H1 (cell line): Measurements from ENCODE around the gene PSG1. TPM values are rescaled to one million over a fixed set of nuclear protein-coding genes. Genes with fewer than 3 reads are reported as not detected.
"Not testable (repeated sequence)": the region's sequence is repeated elsewhere in the genome, so short reads cannot be mapped to it uniquely, and the experiment has no call there.

Experiments used
- CTCF ChIA-PET: fragments of 300-600 bp; sonication (Branson Sonifier 250); formaldehyde crosslinking; loops from one replicate; lab custom pipeline; 2021; ENCODE audit not compliant: partially characterized antibody; lab: Charles Lee
- POLR2A ChIA-PET: fragments of 300-600 bp; sonication (Branson Sonifier 250); formaldehyde crosslinking; loops from one replicate; lab custom pipeline; 2021; ENCODE audit warnings: inconsistent platforms; ENCODE audit not compliant: partially characterized antibody; lab: Charles Lee
- DNase-seq, 2 experiments: peaks; one replicate each; pipeline versions ENCODE4 v3.0.0 to v3.0.0-alpha.2; 2010 to 2022; ENCODE audit warnings: low spot score in 2 of 2, low read depth in 1 of 2, mixed read lengths in 1 of 2
- FAIRE-seq: peaks from 2 replicates; lab custom pipeline; 2011; peaks lifted over from hg19 to GRCh38; lab: Jason Lieb, UNC
- H2AFZ ChIP-seq: 2 replicates; pipeline ENCODE4 v1.8.1; 2012; ENCODE audit warnings: low read length, inconsistent platforms
- H2AK5ac ChIP-seq: 2 replicates; pipeline ENCODE4 v1.6.1; 2013; ENCODE audit warnings: low read depth, low read length
- H2BK120ac ChIP-seq: replicated peaks from 2 replicates; pipeline ENCODE3; 2013; ENCODE audit warnings: low read depth, low read length, inconsistent platforms
- H2BK12ac ChIP-seq: 2 replicates; pipeline ENCODE4 v1.6.1; 2013; ENCODE audit warnings: low read depth, low read length
- H2BK15ac ChIP-seq: 2 replicates; pipeline ENCODE4 v1.6.1; 2013; ENCODE audit warnings: low read length
- H2BK20ac ChIP-seq: 2 replicates; pipeline ENCODE4 v1.6.1; 2013; ENCODE audit warnings: low read length
- H2BK5ac ChIP-seq: 2 replicates; pipeline ENCODE4 v1.6.1; 2013; ENCODE audit warnings: low read depth, low read length
- H3K14ac ChIP-seq: 2 replicates; pipeline ENCODE4 v1.6.1; 2013; ENCODE audit warnings: inconsistent platforms; ENCODE audit not compliant: insufficient read length
- H3K18ac ChIP-seq: 2 replicates; pipeline ENCODE4 v1.6.1; 2013; ENCODE audit warnings: low read length; ENCODE audit errors: extremely low read depth
- H3K23ac ChIP-seq: 2 replicates; pipeline ENCODE4 v1.6.1; 2013; ENCODE audit warnings: inconsistent platforms; ENCODE audit not compliant: insufficient read length
- H3K23me2 ChIP-seq: 2 replicates; pipeline ENCODE4 v1.6.1; 2013; ENCODE audit warnings: low read depth, low read length
- H3K27ac ChIP-seq: 2 replicates; pipeline ENCODE4 v1.6.1; 2011; ENCODE audit warnings: low read depth, low read length, inconsistent platforms
- H3K27me3 ChIP-seq, 4 experiments: replicated peaks in 1 of 4; 1 replicate in 1 of 4; 2 replicates in 3 of 4; pipeline versions ENCODE4 v1.6.1 to v1.8.1; 2011 to 2013; ENCODE audit warnings: low read length in 3 of 4, mild to moderate bottlenecking in 3 of 4, inconsistent platforms in 2 of 4, mixed read lengths in 2 of 4, moderate library complexity in 1 of 4; ENCODE audit not compliant: control insufficient read depth in 3 of 4, insufficient read depth in 3 of 4; ENCODE audit errors: extremely low read depth in 1 of 4
- H3K36me3 ChIP-seq, 4 experiments: 2 replicates each; pipeline versions ENCODE4 v1.6.1 to v1.8.1; 2011 to 2013; ENCODE audit warnings: mild to moderate bottlenecking in 4 of 4, low read length in 3 of 4, moderate library complexity in 2 of 4, control low read depth in 1 of 4, inconsistent platforms in 1 of 4; ENCODE audit not compliant: insufficient read depth in 4 of 4, control insufficient read depth in 2 of 4
- H3K4ac ChIP-seq: replicated peaks from 2 replicates; pipeline ENCODE3; 2013; ENCODE audit warnings: low read length, low read depth, mixed read lengths, inconsistent platforms; ENCODE audit not compliant: insufficient read length
- H3K4me1 ChIP-seq, 4 experiments: replicated peaks in 1 of 4; 1 replicate in 1 of 4; 2 replicates in 3 of 4; pipeline versions ENCODE4 v1.6.1 to v1.8.1; 2011 to 2013; ENCODE audit warnings: low read length in 3 of 4, inconsistent platforms in 2 of 4, mixed read lengths in 1 of 4; ENCODE audit not compliant: insufficient read depth in 4 of 4, control insufficient read depth in 3 of 4
- H3K4me2 ChIP-seq, 2 experiments: 2 replicates each; pipeline versions ENCODE4 v1.6.1 to v1.8.1; 2011 to 2013; ENCODE audit warnings: low read depth in 2 of 2, low read length in 2 of 2, control low read depth in 1 of 2, inconsistent platforms in 1 of 2, mild to moderate bottlenecking in 1 of 2; ENCODE audit not compliant: insufficient read depth in 1 of 2
- H3K4me3 ChIP-seq, 4 experiments: fragments of 200-600, 300-600 bp in 1 of 4; sonication (generic), shearing (Covaris generic), sonication (Bioruptor Twin) in 1 of 4; 2 replicates each; pipeline versions ENCODE4 v1.5.1 to v1.8.1; 2011 to 2016; ENCODE audit warnings: low read length in 4 of 4, low read depth in 3 of 4, control low read depth in 2 of 4, inconsistent platforms in 2 of 4, mild to moderate bottlenecking in 2 of 4, mixed read lengths in 1 of 4, moderate library complexity in 1 of 4; ENCODE audit not compliant: insufficient read depth in 2 of 4; ENCODE audit errors: extremely low read depth in 1 of 4
- H3K56ac ChIP-seq: replicated peaks from 2 replicates; pipeline ENCODE3; 2013; ENCODE audit warnings: low read depth, mild to moderate bottlenecking, mixed read lengths, low read length, inconsistent platforms; ENCODE audit not compliant: insufficient read length
- H3K79me1 ChIP-seq: 2 replicates; pipeline ENCODE4 v1.6.1; 2013; ENCODE audit warnings: low read depth, low read length, control low read depth
- H3K79me2 ChIP-seq, 2 experiments: 2 replicates each; pipeline versions ENCODE4 v1.6.1 to v1.8.1; 2012 to 2013; ENCODE audit warnings: low read length in 2 of 2, mild to moderate bottlenecking in 2 of 2, inconsistent platforms in 1 of 2; ENCODE audit not compliant: insufficient read depth in 2 of 2, control insufficient read depth in 1 of 2
- H3K9ac ChIP-seq, 4 experiments: replicated peaks in 1 of 4; 1 replicate in 1 of 4; 2 replicates in 3 of 4; pipeline versions ENCODE4 v1.6.1 to v1.8.1; 2011 to 2013; ENCODE audit warnings: low read depth in 3 of 4, low read length in 3 of 4, control low read depth in 2 of 4, mild to moderate bottlenecking in 2 of 4, moderate library complexity in 2 of 4, inconsistent platforms in 1 of 4; ENCODE audit errors: extremely low read depth in 1 of 4
- H3K9me3 ChIP-seq, 2 experiments: 2 replicates each; pipeline versions ENCODE4 v1.6.1 to v1.8.1; 2012 to 2013; ENCODE audit warnings: mild to moderate bottlenecking in 2 of 2, moderate library complexity in 2 of 2, control low read depth in 1 of 2, inconsistent platforms in 1 of 2, low read depth in 1 of 2, low read length in 1 of 2, mixed read lengths in 1 of 2; ENCODE audit not compliant: insufficient read depth in 2 of 2
- H4K20me1 ChIP-seq, 2 experiments: replicated peaks in 1 of 2; 2 replicates each; pipeline versions ENCODE3 to v1.8.1; 2011 to 2013; ENCODE audit warnings: inconsistent platforms in 2 of 2, low read length in 2 of 2, mild to moderate bottlenecking in 1 of 2; ENCODE audit not compliant: insufficient read depth in 2 of 2, control insufficient read depth in 1 of 2
- H4K5ac ChIP-seq: 2 replicates; pipeline ENCODE4 v1.6.1; 2013; ENCODE audit warnings: low read length, low read depth, mixed read lengths, inconsistent platforms; ENCODE audit not compliant: insufficient read length
- H4K8ac ChIP-seq: 2 replicates; pipeline ENCODE4 v1.8.0; 2013; ENCODE audit warnings: mild to moderate bottlenecking, moderate library complexity, low read length, inconsistent platforms; ENCODE audit not compliant: insufficient read depth; ENCODE audit errors: extremely low read depth
- H4K91ac ChIP-seq: replicated peaks from 2 replicates; pipeline ENCODE3; 2013; ENCODE audit warnings: low read length, mixed read lengths, inconsistent platforms; ENCODE audit not compliant: insufficient read length
- RAD21 ChIP-seq, 2 experiments: IDR thresholded peaks in 1 of 2; conservative IDR thresholded peaks in 1 of 2; 2 replicates each; pipeline ENCODE4 v1.6.1; 2011; ENCODE audit warnings: low read depth in 2 of 2, low read length in 2 of 2, improper control_type of control experiment in 1 of 2, inconsistent platforms in 1 of 2, mild to moderate bottlenecking in 1 of 2, moderate library complexity in 1 of 2
- whole genome bisulfite sequencing, 2 experiments: shearing (Covaris generic) in 1 of 2; methylation state at CpG; one replicate each; pipeline versions ENCODE4 v1.1.6 to v1.1.7; 2013 to 2015; ENCODE audit warnings: low lambda C conversion rate in 2 of 2, mixed read lengths in 2 of 2, inconsistent platforms in 1 of 2, low coverage in 1 of 2, missing lambda C conversion rate in 1 of 2; ENCODE audit not compliant: insufficient replicate concordance in 2 of 2, insufficient coverage in 1 of 2, insufficient read length in 1 of 2; ENCODE audit errors: extremely low coverage in 1 of 2, missing lambda C conversion rate in 1 of 2; 5-methylcytosine and 5-hydroxymethylcytosine counted together
- polyA plus RNA-seq, 7 experiments: library from polyadenylated mRNA; depleted of rRNA in 3 of 7; stranded (reverse) in 5 of 7; unstranded in 2 of 7; fragments of >200 nt in 5 of 7; fragments of 200-250 nt in 2 of 7; gene quantifications; 1 replicate in 5 of 7; 2 replicates in 1 of 7; 4 replicates in 1 of 7; pipeline versions ENCODE4 v1.2.1 to v1.2.3, GENCODE V29; 2011 to 2013; ENCODE audit warnings: missing spikeins in 2 of 7, mixed read lengths in 2 of 7
- total RNA-seq: library from RNA; stranded (reverse); fragmentation: NEBNext Ultra II Directional; extraction: Animal tissue kit (Norgen Biotek cat#: 25700); gene quantifications from 2 replicates; pipeline ENCODE4 v1.2.1, GENCODE V29; 2021
- TF ChIP-seq, protein P1 (sequence below), 3 experiments: IDR thresholded peaks; 1 replicate in 2 of 3; 2 replicates in 1 of 3; pipeline versions ENCODE4 v1.5.1 to v1.6.1; 2011; ENCODE audit warnings: low read length in 3 of 3, mild to moderate bottlenecking in 3 of 3, inconsistent platforms in 2 of 3, low read depth in 1 of 3, moderate library complexity in 1 of 3; ENCODE audit not compliant: insufficient read depth in 1 of 3; ENCODE audit errors: control extremely low read depth in 1 of 3

Gene PSG1
- total and polyA plus RNA-seq, 2 of the 8 experiments (the other 6 are each of a cell fraction or from before 2014, with no cell fraction given), result not detected

- POLR2A ChIA-PET, H4K91ac ChIP-seq, H3K27me3 ChIP-seq, H3K79me2 ChIP-seq, H2BK5ac ChIP-seq, H4K20me1 ChIP-seq, H3K79me1 ChIP-seq, H4K8ac ChIP-seq, H2AK5ac ChIP-seq, H3K23me2 ChIP-seq, H3K18ac ChIP-seq, H2AFZ ChIP-seq, H2BK20ac ChIP-seq, H3K23ac ChIP-seq, H3K14ac ChIP-seq, H3K4me1 ChIP-seq, H3K36me3 ChIP-seq, H3K56ac ChIP-seq, H3K4me2 ChIP-seq, H3K9ac ChIP-seq, H2BK15ac ChIP-seq, H4K5ac ChIP-seq, H2BK120ac ChIP-seq, FAIRE-seq, H3K27ac ChIP-seq, H2BK12ac ChIP-seq, CTCF ChIA-PET, H3K4ac ChIP-seq, H3K4me3 ChIP-seq: not testable (repeated sequence)
- DNase-seq, result peak in 1 of 2 experiments; percentile 42
- H3K9me3 ChIP-seq, result peaks cover 15 to 57% of the 10 kb centered on the region in 2 experiments; a peak in 3 of 4 replicates
- WGBS, 2 experiments, result 77% methylated on average over 15 of the region's 19 CpGs; no CpG with 5 or more reads in 1 of the 2 experiments
- TF ChIP-seq, protein P1, sequence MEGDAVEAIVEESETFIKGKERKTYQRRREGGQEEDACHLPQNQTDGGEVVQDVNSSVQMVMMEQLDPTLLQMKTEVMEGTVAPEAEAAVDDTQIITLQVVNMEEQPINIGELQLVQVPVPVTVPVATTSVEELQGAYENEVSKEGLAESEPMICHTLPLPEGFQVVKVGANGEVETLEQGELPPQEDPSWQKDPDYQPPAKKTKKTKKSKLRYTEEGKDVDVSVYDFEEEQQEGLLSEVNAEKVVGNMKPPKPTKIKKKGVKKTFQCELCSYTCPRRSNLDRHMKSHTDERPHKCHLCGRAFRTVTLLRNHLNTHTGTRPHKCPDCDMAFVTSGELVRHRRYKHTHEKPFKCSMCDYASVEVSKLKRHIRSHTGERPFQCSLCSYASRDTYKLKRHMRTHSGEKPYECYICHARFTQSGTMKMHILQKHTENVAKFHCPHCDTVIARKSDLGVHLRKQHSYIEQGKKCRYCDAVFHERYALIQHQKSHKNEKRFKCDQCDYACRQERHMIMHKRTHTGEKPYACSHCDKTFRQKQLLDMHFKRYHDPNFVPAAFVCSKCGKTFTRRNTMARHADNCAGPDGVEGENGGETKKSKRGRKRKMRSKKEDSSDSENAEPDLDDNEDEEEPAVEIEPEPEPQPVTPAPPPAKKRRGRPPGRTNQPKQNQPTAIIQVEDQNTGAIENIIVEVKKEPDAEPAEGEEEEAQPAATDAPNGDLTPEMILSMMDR (IDR thresholded peaks at IDR 0.05; ENCODE audit: control extremely low read depth in 1 of 3, insufficient read depth in 1 of 3, low read depth in 1 of 3, low read length in 3 of 3), result peak in 2 of 3 experiments; percentile 17 to 52; a peak in 2 of 4 replicates
- 0 out of 4 replicates have a peak, but pooled peaks of 1 of the 2 experiments have one; percentile 2 for TF ChIP-seq RAD21 (IDR thresholded peaks at IDR 0.05 in 1 of 2, conservative IDR thresholded peaks at IDR 0.05 in 1 of 2; ENCODE audit: low read depth in 2 of 2, low read length in 2 of 2)
Measured at GRCh38 chr19:42856866-42857543, 22.5 kb downstream of the PSG1 start.
